GM12878 (cell line): ENCODE results near the gene SPSB3.

Source experiments
- BCLAF1 ChIP-seq: fragments of 450-650 bp; IDR thresholded peaks from 2 replicates; pipeline ENCODE4 v1.6.1; 2017; ENCODE audit warnings: antibody characterized with exemption, mild to moderate bottlenecking, moderate library complexity
- EP300 ChIP-seq, 2 experiments: fragments of 150-350 bp in 1 of 2; IDR thresholded peaks; 2 replicates each; pipeline ENCODE4 v1.6.1; 2011 to 2012; ENCODE audit warnings: low read depth in 2 of 2, low read length in 2 of 2, borderline replicate concordance in 1 of 2, improper control_type of control experiment in 1 of 2, inconsistent platforms in 1 of 2; ENCODE audit not compliant: control insufficient read depth in 1 of 2

- TF ChIP-seq BCLAF1 (no peak), EP300 (IDR thresholded peaks at IDR 0.05; ENCODE audit: borderline replicate concordance in 1 of 2, control insufficient read depth in 1 of 2, low read depth in 2 of 2, low read length in 2 of 2) (no peak)
These were observed 40.7 kb downstream of the SPSB3 start for GRCh38 chr16:1741553-1742165.
